CD4-positive, CD25-positive, alpha-beta regulatory T cell (primary cell): ENCODE measurements around the gene NHEJ1. TPM values are rescaled to one million over a fixed set of nuclear protein-coding genes. Genes with fewer than 3 reads are reported as not detected.

Source experiments
- ATAC-seq, 2 donors: fragments of 150-1000 bp; cut with Tn5 transposase; one replicate each; pipeline ENCODE4 v1.10.0; 2021; ENCODE audit warnings: low read depth in 2 of 2, moderate number of reproducible peaks in 2 of 2, moderate library complexity in 1 of 2
- DNase-seq, 3 donors: peaks; one replicate each; pipeline versions ENCODE4 v3.0.0 to v3.0.0-alpha.2; 2012 to 2022; ENCODE audit warnings: mixed read lengths in 1 of 3
- H3K27ac ChIP-seq: one replicate; pipeline ENCODE4 v1.7.0; 2013; ENCODE audit warnings: mild to moderate bottlenecking, low read length; ENCODE audit not compliant: insufficient read depth, poor library complexity, severe bottlenecking
- H3K27me3 ChIP-seq: one replicate; pipeline ENCODE4 v1.7.0; 2013; ENCODE audit warnings: low read length; ENCODE audit not compliant: control insufficient read depth, insufficient read depth
- H3K36me3 ChIP-seq: one replicate; pipeline ENCODE4 v1.7.0; 2013; ENCODE audit warnings: mild to moderate bottlenecking, low read length, moderate library complexity; ENCODE audit not compliant: control insufficient read depth, insufficient read depth
- H3K4me1 ChIP-seq: 2 replicates; pipeline ENCODE4 v1.7.0; 2013; ENCODE audit warnings: mild to moderate bottlenecking, low read length; ENCODE audit not compliant: insufficient read depth, control insufficient read depth, poor library complexity, severe bottlenecking
- H3K4me3 ChIP-seq: one replicate; pipeline ENCODE4 v1.7.0; 2013; ENCODE audit warnings: low read depth, mild to moderate bottlenecking, low read length, moderate library complexity
- H3K9me3 ChIP-seq, 2 experiments: 1 replicate in 1 of 2; 2 replicates in 1 of 2; pipeline ENCODE4 v1.7.0; 2013; ENCODE audit warnings: low read length in 2 of 2, mild to moderate bottlenecking in 1 of 2, moderate library complexity in 1 of 2; ENCODE audit not compliant: control insufficient read depth in 2 of 2
- H3K27ac Mint-ChIP-seq, 3 donors: one replicate each; pipeline ENCODE4 v1.8.0; 2020 to 2022; ENCODE audit warnings: mild to moderate bottlenecking in 3 of 3, mixed read lengths in 3 of 3, moderate library complexity in 2 of 3
- H3K27me3 Mint-ChIP-seq: one replicate; pipeline ENCODE4 v1.8.0; 2022; ENCODE audit warnings: mild to moderate bottlenecking, mixed read lengths
- H3K36me3 Mint-ChIP-seq: one replicate; pipeline ENCODE4 v1.8.0; 2020; ENCODE audit warnings: mixed read lengths
- H3K4me1 Mint-ChIP-seq, 4 donors: one replicate each; pipeline ENCODE4 v1.8.0; 2020 to 2022; ENCODE audit warnings: mixed read lengths in 4 of 4, mild to moderate bottlenecking in 1 of 4
- H3K4me3 Mint-ChIP-seq, 4 donors: one replicate each; pipeline ENCODE4 v1.8.0; 2020 to 2022; ENCODE audit warnings: mild to moderate bottlenecking in 4 of 4, mixed read lengths in 4 of 4, moderate library complexity in 3 of 4
- H3K9me3 Mint-ChIP-seq, 7 donors: one replicate each; pipeline ENCODE4 v1.8.0; 2020 to 2022; ENCODE audit warnings: mixed read lengths in 7 of 7, mild to moderate bottlenecking in 3 of 7, moderate library complexity in 2 of 7
- polyA plus RNA-seq, 4 donors: library from polyadenylated mRNA; unstranded; fragments of 300-500 nt; fragmentation: Illumina TruSeq; gene quantifications; one replicate each; pipeline ENCODE4 v1.2.3, GENCODE V29; 2021
- total RNA-seq: library from RNA; stranded (reverse); gene quantifications from one replicate; pipeline ENCODE4 v1.2.3, GENCODE V29; 2022

The NHEJ1 gene, protein sequence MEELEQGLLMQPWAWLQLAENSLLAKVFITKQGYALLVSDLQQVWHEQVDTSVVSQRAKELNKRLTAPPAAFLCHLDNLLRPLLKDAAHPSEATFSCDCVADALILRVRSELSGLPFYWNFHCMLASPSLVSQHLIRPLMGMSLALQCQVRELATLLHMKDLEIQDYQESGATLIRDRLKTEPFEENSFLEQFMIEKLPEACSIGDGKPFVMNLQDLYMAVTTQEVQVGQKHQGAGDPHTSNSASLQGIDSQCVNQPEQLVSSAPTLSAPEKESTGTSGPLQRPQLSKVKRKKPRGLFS
- total RNA-seq (12.9 TPM), polyA plus RNA-seq (10 to 100 TPM; 24.6 to 29.1 (median 26.8) TPM)

DNA sequence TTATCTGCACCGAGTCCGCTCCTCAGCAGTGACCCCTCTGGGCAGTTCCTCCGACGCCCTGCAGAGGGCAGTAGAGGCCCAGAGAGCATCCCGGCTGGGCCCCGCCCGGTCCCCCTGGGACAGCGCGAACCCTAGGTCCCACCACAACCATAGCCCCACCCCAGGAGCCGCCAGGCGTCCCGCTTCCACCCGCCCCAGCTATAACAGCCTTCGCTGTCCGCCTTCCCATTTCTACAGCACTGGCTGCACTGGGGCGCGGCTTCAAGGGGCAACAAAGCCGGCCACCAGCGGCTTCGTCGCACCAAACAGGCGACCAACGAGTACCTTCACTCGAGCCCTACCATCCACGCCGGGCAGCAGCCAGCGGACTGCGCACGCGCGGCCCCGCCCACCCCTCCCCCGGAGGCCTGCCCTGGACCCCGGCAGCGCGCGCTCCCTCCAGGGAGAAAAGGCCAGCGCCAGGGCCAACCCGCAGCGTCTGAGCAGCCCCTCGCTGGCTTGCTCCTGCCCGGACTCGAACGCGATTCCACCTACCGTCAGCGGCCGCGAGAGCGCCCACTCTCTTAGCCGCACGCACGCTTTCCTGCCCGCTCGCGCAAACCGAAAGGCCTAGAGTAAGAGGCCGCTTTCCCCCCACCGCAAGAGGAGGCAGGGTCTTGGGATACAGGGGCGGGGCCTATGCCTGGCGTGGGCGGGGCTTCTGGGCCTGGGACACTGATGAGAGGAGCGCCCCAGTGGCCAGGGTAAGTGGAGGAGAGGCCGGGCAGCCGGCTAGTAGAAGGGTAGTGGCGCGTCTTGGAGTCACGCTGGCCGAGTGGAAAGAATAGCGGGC lies at the start of gene NHEJ1:
Gene NHEJ1, minus strand, starts transcription at position 630 of the 832 bp plus-strand sequence. CDS start 2,453 bp downstream, outside the sequence.
- no peaks in the 10 kb centered on the region for H3K9me3 ChIP-seq
- peaks cover 21% of the 10 kb centered on the region for H3K36me3 ChIP-seq
- peaks cover 5% of the 10 kb centered on the region for H3K27me3 Mint-ChIP-seq
- H3K4me3 ChIP-seq: peak within 1 kb of the TSS; percentile 56
- peak within 1 kb of the TSS; percentile 83 for H3K27ac ChIP-seq
- ATAC-seq (peak; percentile 91 to 96), DNase-seq (peak; percentile 87 to 94 (median 93))
- no peaks in the 10 kb centered on the region for H3K9me3 Mint-ChIP-seq
- peaks cover 12 to 27% (median 19%) of the 10 kb centered on the region in 4 donors for H3K4me1 Mint-ChIP-seq
- peaks cover 13% of the 10 kb centered on the region for H3K4me1 ChIP-seq
- no peaks in the 10 kb centered on the region for H3K27me3 ChIP-seq
- H3K36me3 Mint-ChIP-seq: peaks cover 19% of the 10 kb centered on the region
- H3K4me3 Mint-ChIP-seq: peak within 1 kb of the TSS; percentile 94 to 98 (median 94)
- H3K27ac Mint-ChIP-seq: peak within 1 kb of the TSS; percentile 83 to 97 (median 93)

DNA sequence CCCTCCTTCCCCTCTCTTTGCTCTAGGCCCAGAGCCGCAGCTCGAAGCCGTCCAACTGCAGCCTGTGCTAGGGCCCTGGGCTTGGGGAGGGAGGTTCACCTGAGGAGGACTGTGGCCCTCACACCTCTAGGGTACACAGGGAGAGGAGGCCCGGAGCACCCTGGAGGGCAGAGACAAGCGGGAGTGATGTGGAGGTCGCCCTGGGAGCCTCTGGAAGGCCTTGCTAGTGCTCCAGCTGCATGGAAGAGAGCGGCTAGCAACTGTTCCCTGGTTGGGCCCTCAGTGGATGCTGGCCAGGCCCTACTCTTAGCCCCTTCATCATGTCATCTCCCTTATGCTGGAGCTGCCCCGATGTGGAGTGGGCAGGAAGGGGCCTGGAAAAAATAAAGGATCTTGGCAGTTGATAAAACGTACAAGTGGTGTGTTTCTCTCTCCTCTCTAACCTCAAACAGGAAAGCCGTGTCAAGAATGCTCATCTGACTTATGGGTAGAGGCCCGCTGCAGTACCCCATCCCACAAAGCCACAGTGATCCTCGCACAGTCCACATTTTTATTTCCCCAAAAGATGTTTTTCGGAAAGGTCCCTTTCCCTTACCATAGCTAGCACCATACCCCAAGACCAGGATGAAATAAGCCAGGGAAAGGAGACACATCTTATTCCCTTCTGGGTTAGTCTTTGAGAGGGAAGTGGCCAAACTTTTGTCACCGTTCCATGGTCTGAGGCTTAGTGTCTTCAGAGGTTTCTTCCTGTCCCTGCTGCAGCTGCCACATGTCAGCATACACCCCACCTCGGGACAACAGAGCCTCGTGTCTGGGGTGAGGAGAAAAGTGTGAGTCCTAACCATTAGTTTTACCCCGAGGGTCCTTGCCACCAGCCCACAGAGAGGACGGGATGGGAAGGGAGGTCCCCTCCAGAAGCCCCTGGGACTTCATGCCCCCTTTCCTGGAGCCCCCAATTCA lies 48.9 kb upstream of the NHEJ1 start:
- no peaks in the 10 kb centered on the region for H3K27me3 ChIP-seq
- H3K9me3 Mint-ChIP-seq: no peaks in the 10 kb centered on the region
- H3K4me1 Mint-ChIP-seq: peaks cover 6 to 41% (median 18%) of the 10 kb centered on the region in 4 donors
- peaks cover 4% of the 10 kb centered on the region for H3K27me3 Mint-ChIP-seq
- H3K27ac Mint-ChIP-seq: peak overlapping the region in 2 of 3 donors; percentile 71 to 81
- H3K36me3 Mint-ChIP-seq: no peaks in the 10 kb centered on the region
- DNase-seq (no peak), ATAC-seq (no peak)
- peaks cover 16% of the 10 kb centered on the region for H3K36me3 ChIP-seq
- peak overlapping the region; percentile 33 to 80 (median 58) for H3K4me3 Mint-ChIP-seq
- H3K4me1 ChIP-seq: peaks cover 26% of the 10 kb centered on the region
- no peak overlapping the region for H3K4me3 ChIP-seq
- H3K9me3 ChIP-seq: no peaks in the 10 kb centered on the region
- no peak overlapping the region for H3K27ac ChIP-seq

DNA sequence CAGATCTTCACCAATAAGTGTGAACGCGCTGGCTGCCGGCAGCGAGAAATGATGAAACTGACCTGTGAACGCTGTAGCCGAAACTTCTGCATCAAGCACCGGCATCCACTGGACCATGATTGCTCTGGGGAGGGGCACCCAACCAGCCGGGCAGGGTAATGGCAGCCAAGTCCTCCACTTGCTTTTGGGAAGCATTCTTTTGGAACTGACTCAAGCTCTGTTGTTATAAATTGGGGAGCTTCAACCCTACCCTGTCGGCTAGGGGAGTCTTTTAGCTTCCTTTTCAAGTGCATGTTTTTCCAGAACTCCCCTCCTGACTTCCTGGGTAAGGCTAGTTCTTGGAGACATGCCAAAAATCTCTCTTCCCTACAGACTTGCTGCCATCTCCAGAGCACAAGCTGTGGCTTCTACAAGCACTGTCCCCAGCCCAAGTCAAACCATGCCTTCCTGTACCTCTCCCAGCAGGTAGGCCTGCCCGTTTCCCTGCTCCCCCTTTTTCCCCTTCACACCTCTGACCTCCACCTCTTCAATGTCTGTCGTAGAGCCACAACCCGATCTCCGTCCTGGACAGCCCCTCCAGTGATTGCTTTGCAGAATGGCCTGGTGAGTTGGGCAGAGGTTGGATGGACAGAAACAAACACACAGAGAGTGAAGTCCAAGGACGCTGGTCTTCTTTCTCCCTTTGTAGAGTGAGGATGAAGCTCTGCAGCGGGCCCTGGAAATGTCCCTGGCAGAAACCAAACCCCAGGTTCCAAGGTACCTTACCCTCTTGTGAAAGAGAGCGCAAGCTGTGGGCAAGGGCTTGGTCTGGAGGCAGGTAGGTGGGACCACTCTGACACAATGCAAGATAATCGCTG lies 47.5 kb upstream of the NHEJ1 start:
- Mint-ChIP-seq H3K27me3 (peaks cover 4% of the 10 kb centered on the region), H3K4me1 (peaks cover 6 to 41% (median 18%) of the 10 kb centered on the region in 4 donors), H3K9me3 (no peaks in the 10 kb centered on the region), H3K27ac (peak overlapping the region; percentile 79 to 91 (median 81)), H3K4me3 (peak overlapping the region; percentile 78 to 96 (median 94)), H3K36me3 (no peaks in the 10 kb centered on the region)
- peak overlapping the region; percentile 74 for H3K4me3 ChIP-seq
- no peaks in the 10 kb centered on the region for H3K27me3 ChIP-seq
- no peak for ATAC-seq
- peaks cover 16% of the 10 kb centered on the region for H3K36me3 ChIP-seq
- no peaks in the 10 kb centered on the region for H3K9me3 ChIP-seq
- peaks cover 26% of the 10 kb centered on the region for H3K4me1 ChIP-seq
- DNase-seq: no peak
- H3K27ac ChIP-seq: no peak overlapping the region

DNA sequence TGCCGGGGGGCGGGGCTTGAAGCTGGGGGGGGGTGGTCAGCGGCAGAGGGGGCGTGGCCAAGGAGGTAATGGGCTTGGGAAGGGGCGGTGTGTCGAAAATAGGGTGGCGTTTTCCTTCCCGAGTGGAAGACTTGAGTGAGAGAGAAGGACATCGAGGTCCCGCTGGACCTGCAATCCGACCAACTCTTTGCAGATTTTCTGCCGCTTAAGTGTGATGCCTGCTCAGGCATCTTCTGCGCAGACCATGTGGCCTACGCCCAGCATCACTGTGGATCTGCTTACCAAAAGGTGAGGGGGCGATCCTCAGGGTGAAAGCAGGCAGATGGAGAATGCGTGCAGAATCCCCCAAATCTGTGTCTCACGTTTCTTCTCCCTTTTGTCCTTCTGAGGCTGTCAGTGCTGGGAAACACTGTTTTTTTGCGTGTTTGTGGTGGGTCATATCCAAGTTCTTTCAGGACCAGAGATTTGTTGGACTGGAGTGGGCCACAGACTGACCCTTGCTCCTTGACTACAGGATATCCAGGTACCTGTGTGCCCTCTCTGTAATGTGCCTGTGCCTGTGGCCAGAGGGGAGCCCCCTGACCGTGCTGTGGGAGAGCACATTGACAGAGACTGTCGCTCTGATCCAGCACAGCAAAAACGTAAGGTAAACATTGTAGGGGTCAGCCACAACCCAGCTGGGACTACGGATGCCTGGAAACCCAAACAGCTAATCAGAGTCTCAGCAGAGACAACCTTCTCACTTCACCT lies 46.7 kb upstream of the NHEJ1 start:
- H3K27ac Mint-ChIP-seq: peak overlapping the region; percentile 43 to 79 (median 65)
- Histone ChIP-seq H3K4me1 (peaks cover 26% of the 10 kb centered on the region), H3K4me3 (peak overlapping the region; percentile 74), H3K9me3 (no peaks in the 10 kb centered on the region), H3K36me3 (peaks cover 16% of the 10 kb centered on the region), H3K27me3 (no peaks in the 10 kb centered on the region), H3K27ac (peak overlapping the region; percentile 92)
- H3K9me3 Mint-ChIP-seq: peaks cover 0 to 2% (median 0%) of the 10 kb centered on the region in 7 donors
- peaks cover 6 to 41% (median 18%) of the 10 kb centered on the region in 4 donors for H3K4me1 Mint-ChIP-seq
- H3K36me3 Mint-ChIP-seq: no peaks in the 10 kb centered on the region
- peak overlapping the region; percentile 93 to 99 (median 96) for H3K4me3 Mint-ChIP-seq
- peaks cover 4% of the 10 kb centered on the region for H3K27me3 Mint-ChIP-seq
- DNase-seq: no peak
- no peak for ATAC-seq

DNA sequence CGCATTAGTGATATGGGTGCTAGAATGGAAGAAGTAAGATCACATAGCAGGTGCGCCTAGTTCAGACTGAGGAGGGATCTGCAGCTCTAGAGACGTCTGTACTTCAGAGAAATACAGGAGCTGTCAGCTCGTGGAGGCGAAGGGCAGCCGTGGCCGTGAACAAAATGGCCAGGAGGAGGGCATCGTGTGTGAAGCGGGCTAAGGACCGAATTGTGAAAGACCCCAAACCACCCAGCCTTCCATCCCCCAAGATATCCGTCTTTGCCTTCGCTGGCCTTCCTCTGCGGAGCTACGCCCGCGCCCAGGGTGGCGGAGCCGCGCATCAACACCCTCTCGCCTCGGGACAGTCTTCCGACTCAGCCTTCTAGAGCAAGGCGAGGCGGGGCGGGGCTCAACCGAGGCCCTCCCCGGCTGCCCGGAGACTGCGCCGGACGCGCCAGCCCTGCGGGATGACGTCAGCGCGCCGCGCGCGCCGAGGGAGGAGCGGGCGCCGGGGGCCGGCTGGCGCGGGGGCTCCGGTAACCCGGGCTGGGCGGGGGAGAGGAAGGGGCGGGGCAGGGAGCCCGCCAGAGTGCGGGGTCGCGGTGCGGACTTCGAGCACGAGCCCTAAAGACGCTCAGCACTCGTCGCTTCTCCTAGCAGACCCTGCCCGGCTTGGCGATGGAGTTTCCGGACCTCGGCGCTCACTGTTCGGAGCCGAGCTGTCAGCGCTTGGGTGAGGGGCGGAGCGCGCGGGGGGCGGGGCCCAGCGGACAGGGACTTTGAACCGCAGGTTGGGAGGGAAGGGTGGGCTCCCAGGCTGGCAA lies 45.9 kb upstream of the NHEJ1 start, which contains the start of gene ZFAND2B:
Gene ZFAND2B, plus strand, starts transcription at position 455 of the 806 bp plus-strand sequence. Its CDS starts 206 bp downstream, at position 661.
- ATAC-seq (peak; percentile 93 to 95), DNase-seq (peak; percentile 94 to 96 (median 95))
- H3K4me3 ChIP-seq: peak within 1 kb of the TSS; percentile 81
- H3K9me3 ChIP-seq: no peaks in the 10 kb centered on the region
- H3K4me1 Mint-ChIP-seq: peaks cover 6 to 38% (median 17%) of the 10 kb centered on the region in 4 donors
- peak within 1 kb of the TSS; percentile 93 to 99 (median 96) for H3K4me3 Mint-ChIP-seq
- H3K9me3 Mint-ChIP-seq: peaks cover 0 to 2% (median 0%) of the 10 kb centered on the region in 7 donors
- peaks cover 16% of the 10 kb centered on the region for H3K36me3 ChIP-seq
- H3K27me3 ChIP-seq: no peaks in the 10 kb centered on the region
- H3K4me1 ChIP-seq: peaks cover 23% of the 10 kb centered on the region
- H3K27ac Mint-ChIP-seq: peak within 1 kb of the TSS; percentile 79 to 99 (median 96)
- peak within 1 kb of the TSS; percentile 92 for H3K27ac ChIP-seq
- H3K36me3 Mint-ChIP-seq: no peaks in the 10 kb centered on the region
- H3K27me3 Mint-ChIP-seq: peaks cover 4% of the 10 kb centered on the region

DNA sequence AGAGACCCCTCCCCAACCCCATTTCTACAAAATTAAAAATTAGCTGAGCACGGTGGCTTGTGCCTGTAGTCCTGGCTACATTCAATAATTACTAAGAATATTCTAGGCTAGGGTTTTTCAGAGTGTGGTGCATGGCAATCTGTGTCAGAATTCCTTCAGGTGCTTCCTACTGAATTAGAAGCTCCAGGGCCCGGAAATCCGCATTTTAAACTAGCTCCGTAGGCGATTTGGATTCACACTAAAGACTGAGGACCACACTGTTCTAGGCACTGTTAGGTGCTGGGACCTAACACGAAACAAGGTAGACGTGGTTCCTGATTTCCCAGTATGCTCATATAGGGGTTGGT lies 45.3 kb upstream of the NHEJ1 start:
- peaks cover 6 to 33% (median 14%) of the 10 kb centered on the region in 4 donors for H3K4me1 Mint-ChIP-seq
- peaks cover 0 to 2% (median 0%) of the 10 kb centered on the region in 7 donors for H3K9me3 Mint-ChIP-seq
- H3K27me3 ChIP-seq: no peaks in the 10 kb centered on the region
- no peaks in the 10 kb centered on the region for H3K9me3 ChIP-seq
- peak overlapping the region; percentile 81 for H3K4me3 ChIP-seq
- ATAC-seq: no peak
- H3K27me3 Mint-ChIP-seq: peaks cover 4% of the 10 kb centered on the region
- H3K4me1 ChIP-seq: peaks cover 19% of the 10 kb centered on the region
- no peaks in the 10 kb centered on the region for H3K36me3 Mint-ChIP-seq
- H3K4me3 Mint-ChIP-seq: peak overlapping the region; percentile 93 to 99 (median 96)
- peak overlapping the region; percentile 79 to 99 (median 96) for H3K27ac Mint-ChIP-seq
- peak overlapping the region; percentile 92 for H3K27ac ChIP-seq
- peaks cover 16% of the 10 kb centered on the region for H3K36me3 ChIP-seq
- DNase-seq: no peak
